B cell (primary cell): ENCODE measurements around the gene ZBTB5.
"Not testable (repeated sequence)": the region's sequence is repeated elsewhere in the genome, so short reads cannot be mapped to it uniquely, and the experiment has no call there.

Source experiments
- EZH2 ChIP-seq: IDR thresholded peaks from 2 replicates; pipeline ENCODE4 v1.6.1; 2012; ENCODE audit warnings: borderline replicate concordance, low read depth, mild to moderate bottlenecking, moderate library complexity, low read length; ENCODE audit not compliant: insufficient read depth, poor library complexity, severe bottlenecking
- TF ChIP-seq, protein P1 (sequence below): fragments of 200-600 bp; IDR thresholded peaks from one replicate; pipeline ENCODE4 v1.8.0; 2022; ENCODE audit warnings: antibody characterized with exemption, mild to moderate bottlenecking

DNA sequence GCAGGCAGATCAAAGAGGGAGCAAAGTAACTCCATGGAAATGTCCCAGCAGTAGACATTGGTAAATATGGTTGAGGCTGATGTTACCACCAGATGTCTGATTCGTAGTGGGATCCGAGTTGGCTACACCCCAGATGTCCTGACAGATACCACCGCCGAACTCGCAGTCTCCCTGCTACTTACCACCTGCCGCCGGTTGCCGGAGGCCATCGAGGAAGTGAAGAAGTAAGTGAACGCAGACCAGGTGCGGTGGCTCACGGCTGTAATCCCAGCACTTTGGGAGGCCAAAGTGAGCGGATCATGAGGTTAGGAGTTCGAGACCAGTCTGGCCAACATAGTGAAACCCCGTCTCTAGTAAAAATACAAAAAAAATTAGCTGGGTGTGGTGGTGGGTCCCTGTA, 38.8 kb downstream of the ZBTB5 start:
- TF ChIP-seq, protein P1, sequence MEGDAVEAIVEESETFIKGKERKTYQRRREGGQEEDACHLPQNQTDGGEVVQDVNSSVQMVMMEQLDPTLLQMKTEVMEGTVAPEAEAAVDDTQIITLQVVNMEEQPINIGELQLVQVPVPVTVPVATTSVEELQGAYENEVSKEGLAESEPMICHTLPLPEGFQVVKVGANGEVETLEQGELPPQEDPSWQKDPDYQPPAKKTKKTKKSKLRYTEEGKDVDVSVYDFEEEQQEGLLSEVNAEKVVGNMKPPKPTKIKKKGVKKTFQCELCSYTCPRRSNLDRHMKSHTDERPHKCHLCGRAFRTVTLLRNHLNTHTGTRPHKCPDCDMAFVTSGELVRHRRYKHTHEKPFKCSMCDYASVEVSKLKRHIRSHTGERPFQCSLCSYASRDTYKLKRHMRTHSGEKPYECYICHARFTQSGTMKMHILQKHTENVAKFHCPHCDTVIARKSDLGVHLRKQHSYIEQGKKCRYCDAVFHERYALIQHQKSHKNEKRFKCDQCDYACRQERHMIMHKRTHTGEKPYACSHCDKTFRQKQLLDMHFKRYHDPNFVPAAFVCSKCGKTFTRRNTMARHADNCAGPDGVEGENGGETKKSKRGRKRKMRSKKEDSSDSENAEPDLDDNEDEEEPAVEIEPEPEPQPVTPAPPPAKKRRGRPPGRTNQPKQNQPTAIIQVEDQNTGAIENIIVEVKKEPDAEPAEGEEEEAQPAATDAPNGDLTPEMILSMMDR: not testable (repeated sequence)
- not testable (repeated sequence) for TF ChIP-seq EZH2
